Adrenal gland (tissue), 5 donors: ENCODE data around the gene RAB34.

Experiments
- POLR2A ChIP-seq, 2 donors: fragments of 450-650 bp; IDR thresholded peaks; one replicate each; pipeline ENCODE4 v1.6.1; 2017; ENCODE audit warnings: antibody characterized with exemption in 2 of 2, mild to moderate bottlenecking in 2 of 2, moderate library complexity in 1 of 2
- TF ChIP-seq, protein P1 (sequence below), 6 experiments: fragments of 450-650 bp in 4 of 6; fragments of 200-600 bp in 2 of 6; sonication (generic) in 1 of 6; IDR thresholded peaks; 1 replicate in 5 of 6; 2 replicates in 1 of 6; pipeline versions ENCODE4 v1.5.1 to v1.8.0; 2016 to 2021; ENCODE audit warnings: antibody characterized with exemption in 6 of 6, mild to moderate bottlenecking in 2 of 6, moderate library complexity in 1 of 6
- donor health status: DM: no; HTN: no; CAD: no.

DNA sequence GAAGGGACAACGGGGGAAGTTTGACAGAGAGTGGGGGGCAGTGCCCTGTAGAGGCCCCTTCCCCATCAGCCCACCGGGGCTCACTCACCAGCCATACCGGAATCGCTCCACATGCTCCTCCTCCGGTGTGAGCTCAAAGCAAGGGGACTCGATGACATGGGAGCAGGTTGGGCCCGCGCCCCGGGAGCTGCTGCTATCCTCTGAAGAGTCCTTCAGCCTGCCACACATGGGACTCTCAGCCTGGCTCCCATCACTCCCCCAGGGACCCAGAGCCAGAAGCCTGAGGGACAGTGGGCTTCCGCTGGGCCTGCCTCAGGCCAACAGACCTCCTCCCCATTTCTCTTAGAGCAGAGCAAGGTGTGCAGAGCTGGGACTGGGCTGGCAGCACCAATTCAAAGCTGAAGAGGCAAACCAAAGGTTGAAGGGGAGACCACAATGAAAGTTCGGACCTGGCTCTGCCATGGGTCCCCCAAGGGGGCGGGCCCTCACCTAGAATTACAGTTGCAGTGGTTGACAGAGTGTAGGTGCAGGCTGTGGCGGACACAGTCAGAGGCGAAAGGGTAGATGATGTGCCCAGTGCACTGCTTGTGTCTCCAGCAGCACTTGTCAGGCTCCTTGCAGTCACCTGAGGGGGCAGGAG lies 13.3 kb downstream of the RAB34 start:
- TF ChIP-seq, protein P1, sequence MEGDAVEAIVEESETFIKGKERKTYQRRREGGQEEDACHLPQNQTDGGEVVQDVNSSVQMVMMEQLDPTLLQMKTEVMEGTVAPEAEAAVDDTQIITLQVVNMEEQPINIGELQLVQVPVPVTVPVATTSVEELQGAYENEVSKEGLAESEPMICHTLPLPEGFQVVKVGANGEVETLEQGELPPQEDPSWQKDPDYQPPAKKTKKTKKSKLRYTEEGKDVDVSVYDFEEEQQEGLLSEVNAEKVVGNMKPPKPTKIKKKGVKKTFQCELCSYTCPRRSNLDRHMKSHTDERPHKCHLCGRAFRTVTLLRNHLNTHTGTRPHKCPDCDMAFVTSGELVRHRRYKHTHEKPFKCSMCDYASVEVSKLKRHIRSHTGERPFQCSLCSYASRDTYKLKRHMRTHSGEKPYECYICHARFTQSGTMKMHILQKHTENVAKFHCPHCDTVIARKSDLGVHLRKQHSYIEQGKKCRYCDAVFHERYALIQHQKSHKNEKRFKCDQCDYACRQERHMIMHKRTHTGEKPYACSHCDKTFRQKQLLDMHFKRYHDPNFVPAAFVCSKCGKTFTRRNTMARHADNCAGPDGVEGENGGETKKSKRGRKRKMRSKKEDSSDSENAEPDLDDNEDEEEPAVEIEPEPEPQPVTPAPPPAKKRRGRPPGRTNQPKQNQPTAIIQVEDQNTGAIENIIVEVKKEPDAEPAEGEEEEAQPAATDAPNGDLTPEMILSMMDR (IDR thresholded peaks at IDR 0.05): no peak
- no peak for TF ChIP-seq POLR2A (IDR thresholded peaks at IDR 0.05)
